NCI-H1417 (cell line): ENCODE data around the gene SNIP1.
A peak's percentile ranks its signal among the peaks of the same experiment; 100 is the strongest.
"Not testable (repeated sequence)": the region's sequence is repeated elsewhere in the genome, so short reads cannot be mapped to it uniquely, and the experiment has no call there.

Experiments
- DNase-seq, 3 experiments: peaks; one replicate each; lab custom pipeline; 2025; lab: John Stamatoyannopoulos, UW

The SNIP1 gene

DNA sequence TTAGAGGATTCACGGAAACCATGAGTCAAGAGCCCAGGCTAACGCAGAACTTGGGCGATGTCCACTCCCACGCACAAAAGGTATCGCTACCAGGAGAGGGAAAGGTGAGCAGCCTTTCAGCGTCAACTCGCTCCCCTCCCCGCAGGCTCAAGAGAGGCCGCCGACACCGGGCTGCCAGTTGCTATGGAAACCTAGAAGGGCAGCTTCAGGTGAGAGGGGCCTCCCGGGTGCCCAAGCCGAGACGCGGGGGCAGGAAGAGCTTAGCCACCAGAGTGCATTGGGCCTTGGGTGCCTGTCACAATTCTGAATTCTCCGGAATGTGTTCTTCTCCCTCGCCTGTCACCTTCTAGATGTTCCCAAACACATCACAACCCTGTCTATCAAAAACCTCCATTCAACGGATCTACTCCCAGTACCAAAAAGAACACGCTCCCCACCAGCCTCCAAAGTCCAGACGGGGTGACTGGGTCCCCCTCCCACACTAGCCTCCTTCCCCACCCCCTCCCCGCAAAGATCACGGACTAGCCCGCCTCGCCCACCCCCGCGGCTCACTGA, 40.2 kb downstream of the SNIP1 start:
- peak; percentile 33 to 85 (median 79) for DNase-seq

DNA sequence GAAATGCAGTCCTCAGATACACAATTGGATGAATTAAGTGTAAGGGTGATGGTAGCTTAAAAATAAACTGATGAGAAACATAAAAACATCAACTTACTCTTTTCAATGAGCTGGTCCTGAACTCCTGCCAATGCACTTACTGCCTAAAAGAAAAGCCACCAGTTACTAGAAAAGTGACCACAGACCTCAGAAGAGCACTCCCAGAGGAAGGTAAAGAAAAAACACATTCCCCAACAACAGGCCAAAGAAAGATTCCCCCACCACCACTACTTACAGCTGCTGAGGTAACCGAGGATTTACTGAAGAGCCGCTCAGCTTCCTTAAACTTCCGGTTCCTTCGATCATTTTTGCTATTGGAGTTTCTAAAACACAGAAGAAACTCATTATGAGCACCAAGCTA, 44.9 kb downstream of the SNIP1 start:
- DNase-seq = no peak

DNA sequence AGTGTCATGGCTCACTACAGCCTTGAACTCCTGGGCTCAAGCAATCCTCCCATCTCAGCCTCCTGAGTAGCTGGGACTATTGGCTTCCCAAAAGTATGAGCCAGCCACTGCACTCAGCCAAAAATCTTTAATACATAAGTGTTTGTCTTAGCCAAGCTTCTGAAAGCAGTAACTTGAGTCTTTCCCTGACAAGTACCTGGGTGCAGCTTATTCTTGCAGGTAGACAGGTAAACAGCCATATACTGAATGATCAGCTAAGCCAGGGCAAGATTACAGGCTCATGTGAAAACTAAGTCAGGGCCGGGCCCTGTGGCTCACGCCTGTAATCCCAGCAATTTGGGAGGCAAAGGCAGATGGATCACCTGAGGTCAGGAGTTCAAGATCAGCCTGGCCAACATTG, 47.4 kb downstream of the SNIP1 start:
- DNase-seq = no peak

- not testable (repeated sequence) for DNase-seq
Measured at GRCh38 chr1:37502791-37503190, 51.3 kb downstream of the SNIP1 start.

DNA sequence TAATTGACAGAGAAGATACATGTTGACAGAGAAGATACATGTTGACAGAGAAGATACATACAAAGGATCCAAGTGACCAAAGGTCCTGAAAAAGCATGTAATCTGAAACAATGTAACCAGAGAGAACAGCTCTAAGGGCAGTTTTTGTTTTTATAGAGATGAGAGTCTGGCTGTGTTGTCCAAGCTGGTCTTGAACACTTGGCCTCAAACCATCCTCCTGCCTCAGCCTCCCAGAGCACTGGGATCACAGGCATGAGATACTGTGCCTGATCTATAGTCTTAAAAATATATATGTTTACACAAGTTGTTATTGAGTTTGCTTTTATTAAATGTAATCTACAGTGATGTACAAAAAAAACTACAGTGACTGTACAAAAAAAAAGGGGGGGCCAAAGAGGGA, 52.0 kb downstream of the SNIP1 start:
- no peak for DNase-seq

- DNase-seq = no peak
Measured at GRCh38 chr1:37501661-37502060, 52.4 kb downstream of the SNIP1 start.

DNA sequence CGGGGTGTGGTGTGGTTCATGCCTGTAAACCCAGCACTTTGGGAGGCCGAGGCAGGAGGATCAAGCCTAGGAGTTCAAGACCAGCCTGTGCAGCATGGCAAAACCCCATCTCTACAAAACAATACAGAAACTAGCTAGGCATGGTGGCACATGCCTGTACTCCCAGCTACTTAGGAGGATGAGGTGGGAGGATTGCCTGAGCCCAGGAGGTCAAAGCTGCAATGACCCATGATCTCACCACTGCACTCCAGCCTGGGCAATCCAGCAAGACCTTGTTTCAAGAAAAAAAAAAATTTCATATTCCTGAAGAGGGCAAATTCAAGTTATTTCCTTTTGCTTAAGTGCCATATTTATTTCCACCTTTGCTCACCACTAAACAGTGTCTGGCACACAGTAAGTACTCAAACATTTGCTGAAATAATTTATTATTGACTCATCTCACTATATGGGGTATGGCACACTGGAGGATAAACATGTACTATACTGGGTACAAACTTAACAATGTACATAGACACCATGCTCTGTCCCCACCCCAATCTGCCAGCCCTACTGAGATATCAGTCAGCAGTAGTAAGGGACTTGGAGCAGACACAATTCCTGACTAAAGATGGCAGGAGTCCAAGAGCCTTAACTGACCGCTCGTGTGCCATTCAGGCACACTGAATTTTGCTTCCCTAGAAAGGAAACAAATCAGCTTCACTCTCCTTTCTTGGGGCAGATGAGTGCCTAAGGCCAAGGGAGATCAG, 55.0 kb downstream of the SNIP1 start:
- DNase-seq = peak in 1 of 3 experiments; percentile 21

GRCh38 chr1:37497832-37498231, 56.3 kb downstream of the SNIP1 start:
- DNase-seq = peak; percentile 13 to 84 (median 47)

- peak in 1 of 3 experiments; percentile 69 for DNase-seq
Measured at GRCh38 chr1:37495875-37496274, 58.2 kb downstream of the SNIP1 start.

GRCh38 chr1:37493336-37494098, 60.6 kb downstream of the SNIP1 start:
- DNase-seq = no peak

DNA sequence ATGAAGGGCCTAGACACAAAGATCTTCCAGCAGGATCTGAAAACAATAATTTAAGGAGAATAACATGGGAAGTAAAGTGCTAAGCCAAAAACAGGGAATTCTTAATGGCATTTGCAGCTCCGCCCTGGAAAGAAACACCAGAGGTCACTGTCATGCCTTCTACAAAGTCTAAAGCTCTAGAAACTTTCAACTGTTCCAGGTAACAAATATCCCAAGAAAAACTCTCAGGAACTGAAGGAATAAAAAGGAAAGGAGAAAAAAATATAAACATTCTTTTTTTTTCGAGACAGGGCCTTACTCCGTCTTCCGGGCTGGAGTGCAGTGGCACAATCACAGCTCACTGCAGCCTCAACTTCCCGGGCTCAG, 66.5 kb downstream of the SNIP1 start:
- DNase-seq = no peak

- peak; percentile 48 to 79 (median 55) for DNase-seq
Measured at GRCh38 chr1:37486680-37487618, 67.1 kb downstream of the SNIP1 start.

GRCh38 chr1:37485902-37486679, 68.0 kb downstream of the SNIP1 start:
- DNase-seq = peak in 1 of 3 experiments; percentile 58
